ENCODE results near the gene EXT2. TPM values are rescaled to one million over a fixed set of nuclear protein-coding genes. Genes with fewer than 3 reads are reported as not detected.

EXT2 gene
- total and polyA plus RNA-seq, 11 donors: 12.6 to 41.9 (median 31.9) TPM

GRCh38 chr11:44241851-44242250 is 146.4 kb downstream of the EXT2 start:
- Histone ChIP-seq H3K4me1 (peaks cover 0 to 58% (median 32%) of the 10 kb centered on the region in 12 donors), H3K4me3 (no peak overlapping the region), H3K36me3 (peaks cover 0 to 34% (median 12%) of the 10 kb centered on the region in 9 donors), H3K27me3 (no peaks in the 10 kb centered on the region), H3K9me3 (no peaks in the 10 kb centered on the region), H3K27ac (peak overlapping the region in 8 of 12 donors; percentile 2 to 40 (median 32))
- 44 to 64% (median 59%) methylated on average over 6 of the region's 6 CpGs for WGBS, 4 donors
- ATAC-seq (peak; percentile 69 to 91 (median 80)), DNase-seq (peak in 3 of 5 donors; percentile 40 to 73 (median 72))
- TF ChIP-seq POLR2A (IDR thresholded peaks at IDR 0.05): no peak
- TF ChIP-seq CTCF (IDR thresholded peaks at IDR 0.05): no peak
- intact Hi-C loops (cut with DNase I): no loop called here

GRCh38 chr11:44243086-44243485 is 147.6 kb downstream of the EXT2 start:
- no peaks in the 10 kb centered on the region for H3K9me3 ChIP-seq
- no peaks in the 10 kb centered on the region for H3K27me3 ChIP-seq
- H3K36me3 ChIP-seq: peaks cover 0 to 22% (median 7%) of the 10 kb centered on the region in 9 donors
- DNase-seq: no peak
- H3K27ac ChIP-seq: no peak overlapping the region
- peaks cover 0 to 62% (median 35%) of the 10 kb centered on the region in 12 donors for H3K4me1 ChIP-seq
- 60 to 70% (median 61%) methylated on average over 5 of the region's 5 CpGs for WGBS, 4 donors
- intact Hi-C loops (cut with DNase I): no loop called here
- no peak overlapping the region for H3K4me3 ChIP-seq
- ATAC-seq: peak in 1 of 4 donors; percentile 20
- no peak for TF ChIP-seq CTCF (IDR thresholded peaks at IDR 0.05)
- TF ChIP-seq POLR2A (IDR thresholded peaks at IDR 0.05): no peak

- H3K27ac ChIP-seq: peak overlapping the region in 2 of 12 donors; percentile 13 to 39
- no peaks in the 10 kb centered on the region for H3K9me3 ChIP-seq
- H3K4me3 ChIP-seq: no peak overlapping the region
- peaks cover 0 to 65% (median 35%) of the 10 kb centered on the region in 12 donors for H3K4me1 ChIP-seq
- H3K36me3 ChIP-seq: peaks cover 0 to 19% (median 7%) of the 10 kb centered on the region in 9 donors
- ATAC-seq: peak in 2 of 4 donors; percentile 35 to 54
- 56 to 62% (median 60%) methylated on average over 6 of the region's 6 CpGs for WGBS, 4 donors
- intact Hi-C loops (cut with DNase I): no loop called here
- no peaks in the 10 kb centered on the region for H3K27me3 ChIP-seq
- no peak for TF ChIP-seq POLR2A (IDR thresholded peaks at IDR 0.05)
- TF ChIP-seq CTCF (IDR thresholded peaks at IDR 0.05): no peak
- no peak for DNase-seq
These were observed 148.3 kb downstream of the EXT2 start for GRCh38 chr11:44243595-44244343.

- ATAC-seq (peak in 1 of 4 donors; percentile 42), DNase-seq (no peak)
- Histone ChIP-seq H3K36me3 (peaks cover 0 to 19% (median 5%) of the 10 kb centered on the region in 9 donors), H3K27me3 (no peaks in the 10 kb centered on the region), H3K4me3 (no peak overlapping the region), H3K4me1 (peaks cover 0 to 65% (median 35%) of the 10 kb centered on the region in 12 donors), H3K9me3 (no peaks in the 10 kb centered on the region), H3K27ac (peak overlapping the region in 4 of 12 donors; percentile 13 to 39 (median 26))
- intact Hi-C loops (cut with DNase I): loop anchor here in 1 of 10 donors (5.0 kb wide), 1 partner anchor 112 kb away; no protein-coding TSS in a partner anchor
- 79 to 87% (median 83%) methylated on average over 8 of the region's 8 CpGs for WGBS, 4 donors
- no peak for TF ChIP-seq POLR2A (IDR thresholded peaks at IDR 0.05)
- no peak for TF ChIP-seq CTCF (IDR thresholded peaks at IDR 0.05)
These were observed 149.3 kb downstream of the EXT2 start for GRCh38 chr11:44244639-44245310.
